CD4-positive, alpha-beta T cell (primary cell): ENCODE data around the gene SLC34A2. TPM values are rescaled to one million over a fixed set of nuclear protein-coding genes. Genes with fewer than 3 reads are reported as not detected.

Experiments
- ATAC-seq: fragments of 200-7000 bp; cut with Tn5 transposase; one replicate; pipeline ENCODE4 v1.10.0; 2022; ENCODE audit warnings: mild to moderate bottlenecking; ENCODE audit not compliant: poor library complexity
- CTCF ChIA-PET: fragments of 350-600 bp; sonication (Branson Sonifier 250); formaldehyde crosslinking; loops from one replicate; lab custom pipeline; 2021; ENCODE audit warnings: antibody characterized with exemption, inconsistent platforms; lab: Charles Lee
- POLR2A ChIA-PET: fragments of 350-600 bp; sonication (Branson Sonifier 250); formaldehyde crosslinking; loops from one replicate; lab custom pipeline; 2021; ENCODE audit warnings: antibody characterized with exemption, inconsistent platforms; lab: Charles Lee
- DNase-seq, 14 experiments: peaks; one replicate each; pipeline ENCODE4 v3.0.0-alpha.2; 2013 to 2020; ENCODE audit warnings: mixed read lengths in 2 of 14
- H3K27ac ChIP-seq, 2 donors: one replicate each; pipeline versions ENCODE4 v1.5.1 to v1.7.0; 2013; ENCODE audit warnings: low read length in 2 of 2, low read depth in 1 of 2, mild to moderate bottlenecking in 1 of 2
- H3K27me3 ChIP-seq, 2 experiments: 1 replicate in 1 of 2; 2 replicates in 1 of 2; pipeline versions ENCODE4 v1.6.1 to v1.7.0; 2013; ENCODE audit warnings: low read length in 2 of 2, control low read depth in 1 of 2, mild to moderate bottlenecking in 1 of 2, moderate library complexity in 1 of 2; ENCODE audit not compliant: insufficient read depth in 2 of 2, control insufficient read depth in 1 of 2
- H3K36me3 ChIP-seq: one replicate; pipeline ENCODE4 v1.6.1; 2013; ENCODE audit warnings: low read length, control low read depth; ENCODE audit not compliant: insufficient read depth
- H3K4me1 ChIP-seq: one replicate; pipeline ENCODE4 v1.6.1; 2013; ENCODE audit warnings: low read length, control low read depth; ENCODE audit not compliant: insufficient read depth
- H3K4me3 ChIP-seq: one replicate; pipeline ENCODE4 v1.5.1; 2013; ENCODE audit warnings: mild to moderate bottlenecking, low read length, moderate library complexity
- H3K9me3 ChIP-seq, 2 experiments: 1 replicate in 1 of 2; 2 replicates in 1 of 2; pipeline versions ENCODE4 v1.6.1 to v1.7.0; 2013; ENCODE audit warnings: low read length in 2 of 2, mild to moderate bottlenecking in 2 of 2, control low read depth in 1 of 2, moderate library complexity in 1 of 2; ENCODE audit not compliant: control insufficient read depth in 1 of 2, insufficient read depth in 1 of 2
- H3K27ac Mint-ChIP-seq: one replicate; pipeline ENCODE4 v1.8.0; 2020; ENCODE audit warnings: mixed read lengths
- H3K27me3 Mint-ChIP-seq: one replicate; pipeline ENCODE4 v1.8.0; 2021; ENCODE audit warnings: mixed read lengths
- H3K36me3 Mint-ChIP-seq: one replicate; pipeline ENCODE4 v1.8.0; 2021; ENCODE audit warnings: low read depth, mixed read lengths
- H3K4me1 Mint-ChIP-seq: one replicate; pipeline ENCODE4 v1.8.0; 2021; ENCODE audit warnings: low read depth, mixed read lengths
- H3K4me3 Mint-ChIP-seq: one replicate; pipeline ENCODE4 v1.8.0; 2020; ENCODE audit warnings: mild to moderate bottlenecking, mixed read lengths
- H3K9me3 Mint-ChIP-seq: one replicate; pipeline ENCODE4 v1.8.0; 2020; ENCODE audit warnings: mixed read lengths
- CTCF ChIP-seq: fragments of 200-600 bp; IDR thresholded peaks from one replicate; pipeline ENCODE4 v1.8.0; 2022; ENCODE audit warnings: antibody characterized with exemption, mild to moderate bottlenecking
- intact Hi-C, 2 experiments: fragments of 100-400 bp; cut with DNase I in 1 of 2; cut with micrococcal nuclease in 1 of 2; formaldehyde crosslinking; loops; one replicate each; pipeline versions ENCODE4 v1.15.1 to v1.9.0; 2023 to 2025; cut with DNase I, micrococcal nuclease
- total RNA-seq, 174 experiments: library from RNA in 2 of 174; stranded (reverse) in 2 of 174; gene quantifications; one replicate each; pipeline ENCODE4 v1.2.3 and lab custom pipeline; 2021 to 2026

Gene SLC34A2
- total RNA-seq, 2 experiments from 2014 or later, result not detected

DNA sequence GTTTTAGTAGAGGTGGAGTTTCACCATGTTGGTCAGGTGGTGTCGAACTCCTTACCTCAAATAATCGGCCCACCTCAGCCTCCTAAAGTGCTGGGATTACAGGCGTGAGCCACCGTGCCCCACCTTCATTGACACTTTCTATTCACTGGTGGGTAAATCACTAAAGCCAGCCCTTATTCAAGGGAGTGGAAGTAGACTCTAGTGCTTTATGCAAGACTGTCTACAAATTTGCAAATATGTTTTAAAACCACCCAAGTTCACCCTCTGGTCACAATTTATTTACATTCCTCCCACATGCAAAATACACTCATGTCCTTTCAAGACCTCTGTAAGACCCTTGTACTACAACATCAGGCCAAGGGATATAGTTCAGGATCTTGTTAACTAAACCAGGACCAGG is 45.0 kb downstream of the SLC34A2 start:
- no peak overlapping the region for H3K4me3 Mint-ChIP-seq
- TF ChIP-seq CTCF, result no peak
- H3K27me3 Mint-ChIP-seq, result peaks cover 6% of the 10 kb centered on the region
- H3K27ac Mint-ChIP-seq, result no peak overlapping the region
- Histone ChIP-seq H3K9me3 (no peaks in the 10 kb centered on the region), H3K27ac (no peak overlapping the region), H3K27me3 (no peaks in the 10 kb centered on the region), H3K4me3 (no peak overlapping the region), H3K4me1 (no peaks in the 10 kb centered on the region), H3K36me3 (no peaks in the 10 kb centered on the region)
- no peak for DNase-seq
- no peaks in the 10 kb centered on the region for H3K36me3 Mint-ChIP-seq
- intact Hi-C loops, result no loop called here
- no peaks in the 10 kb centered on the region for H3K9me3 Mint-ChIP-seq
- no peaks in the 10 kb centered on the region for H3K4me1 Mint-ChIP-seq
- ATAC-seq, result no peak
- POLR2A ChIA-PET, result no interaction called here
- CTCF ChIA-PET, result no interaction called here

GRCh38 chr4:25702848-25703247 is 47.2 kb downstream of the SLC34A2 start:
- H3K36me3 ChIP-seq, result no peaks in the 10 kb centered on the region
- TF ChIP-seq CTCF, result no peak
- no peaks in the 10 kb centered on the region for H3K27me3 ChIP-seq
- H3K27me3 Mint-ChIP-seq, result peaks cover 6% of the 10 kb centered on the region
- no peaks in the 10 kb centered on the region for H3K9me3 Mint-ChIP-seq
- no peak overlapping the region for H3K4me3 Mint-ChIP-seq
- H3K9me3 ChIP-seq, result no peaks in the 10 kb centered on the region
- no peak overlapping the region for H3K27ac ChIP-seq
- ChIA-PET CTCF (no interaction called here), POLR2A (no interaction called here)
- DNase-seq (no peak), ATAC-seq (no peak)
- no peaks in the 10 kb centered on the region for H3K4me1 ChIP-seq
- no peak overlapping the region for H3K27ac Mint-ChIP-seq
- no peaks in the 10 kb centered on the region for H3K36me3 Mint-ChIP-seq
- intact Hi-C loops, result no loop called here
- no peak overlapping the region for H3K4me3 ChIP-seq
- H3K4me1 Mint-ChIP-seq, result no peaks in the 10 kb centered on the region

DNA sequence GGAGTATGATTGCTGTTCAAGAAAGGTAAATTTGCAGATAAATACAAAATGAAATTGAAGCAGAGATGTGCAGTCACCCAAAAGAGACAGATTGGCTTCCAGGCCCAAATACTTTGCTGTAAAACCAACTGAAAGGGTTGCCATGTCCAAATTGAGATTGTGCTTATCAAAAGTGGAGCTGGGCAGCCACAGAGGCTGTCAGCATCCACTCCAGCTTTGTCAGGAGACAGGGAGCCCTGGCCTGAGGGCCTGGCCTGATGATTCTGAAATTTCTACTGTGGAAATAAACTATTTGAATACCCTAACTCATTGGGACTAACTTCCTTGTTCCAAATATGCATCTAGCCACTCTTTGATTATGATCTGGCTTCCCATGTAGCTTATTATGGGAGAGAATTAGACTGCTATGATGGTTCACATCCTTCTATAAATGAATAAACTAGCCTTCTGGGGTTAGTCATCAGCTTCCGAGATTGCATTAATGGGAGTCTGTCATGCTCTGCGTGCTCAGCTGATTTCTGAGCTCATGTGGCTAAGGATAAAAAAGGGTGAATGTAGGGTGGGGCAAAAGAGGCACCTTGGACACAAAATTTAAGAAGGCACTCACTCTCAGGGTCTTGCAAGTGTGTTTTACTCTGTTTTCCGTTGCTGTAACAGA is 48.2 kb downstream of the SLC34A2 start:
- Histone ChIP-seq H3K4me1 (no peaks in the 10 kb centered on the region), H3K27ac (no peak overlapping the region), H3K4me3 (no peak overlapping the region), H3K36me3 (no peaks in the 10 kb centered on the region), H3K27me3 (no peaks in the 10 kb centered on the region), H3K9me3 (no peaks in the 10 kb centered on the region)
- Mint-ChIP-seq H3K9me3 (no peaks in the 10 kb centered on the region), H3K27me3 (peaks cover 4% of the 10 kb centered on the region), H3K4me3 (no peak overlapping the region), H3K27ac (no peak overlapping the region), H3K36me3 (no peaks in the 10 kb centered on the region), H3K4me1 (no peaks in the 10 kb centered on the region)
- DNase-seq, result no peak
- ATAC-seq, result no peak
- intact Hi-C loops, result no loop called here
- POLR2A ChIA-PET, result no interaction called here
- CTCF ChIA-PET, result no interaction called here
- TF ChIP-seq CTCF, result no peak
